IMR-90 (cell line): ENCODE data around the gene OR56A4. TPM values are rescaled to one million over a fixed set of nuclear protein-coding genes. Genes with fewer than 3 reads are reported as not detected.

ENCODE experiments used
- microRNA-seq, 2 experiments: library from miRNA; stranded (forward) in 1 of 2; unstranded in 1 of 2; fragments of 10-50 nt in 1 of 2; fragments of <30 nt in 1 of 2; gene quantifications in 1 of 2; microRNA quantifications in 1 of 2; one replicate each; pipeline versions ENCODE3 to v1.1.0; 2013 to 2020; ENCODE audit not compliant: insufficient read depth in 1 of 2, insufficient read length in 1 of 2, unreplicated experiment in 1 of 2
- polyA plus RNA-seq, 3 experiments: library from polyadenylated mRNA; depleted of rRNA; stranded (reverse); fragments of >200 nt; gene quantifications; 2 replicates each; pipeline ENCODE4 v1.2.3, GENCODE V29; 2012; ENCODE audit warnings: low replicate concordance in 1 of 3
- small RNA-seq, 5 experiments: library from RNA; depleted of rRNA; stranded (forward); fragments of <200 nt; gene quantifications; one replicate each; pipeline ENCODE3, GENCODE V24; 2012
- total RNA-seq: library from RNA; depleted of rRNA; stranded (reverse); fragments of >200 nt; gene quantifications from 2 replicates; pipeline ENCODE4 v1.2.3, GENCODE V29; 2012; rRNA removed

The OR56A4 gene
- total and polyA plus RNA-seq, 2 of the 4 experiments (the other 2 are of a cell fraction), result not detected

Small RNA genes lying within 50 kb of the gene (microRNA-seq; reads per million reads assigned to microRNA genes)
- gene RNA5SP329 (ENCODE audit: insufficient read depth, insufficient read length), result not detected

Small RNA genes lying within 50 kb of the gene (small RNA-seq; reads per million reads assigned to genes)
- gene RNA5SP329, result 0 reads per million in 5 experiments

Other genes starting within 250 kb of the OR56A4 start
- not detected in 2 replicates for gene OR52N5, start 223.6 kb downstream of the OR56A4 start, total RNA-seq
- not detected in 2 replicates for gene OR52N5, start 223.6 kb downstream of the OR56A4 start, polyA plus RNA-seq (2012; rRNA removed)
- not detected in 2 replicates for gene OR52N1, start 215.7 kb downstream of the OR56A4 start, total RNA-seq
- gene OR52N1, start 215.7 kb downstream of the OR56A4 start, polyA plus RNA-seq (2012; rRNA removed), result not detected in 2 replicates
- not detected in 2 replicates for gene OR52N2, start 198.0 kb downstream of the OR56A4 start, total RNA-seq
- not detected in 2 replicates for gene OR52N2, start 198.0 kb downstream of the OR56A4 start, polyA plus RNA-seq (2012; rRNA removed)
- gene OR52E6, start 165.0 kb downstream of the OR56A4 start, total RNA-seq, result not detected in 2 replicates
- not detected in 2 replicates for gene OR52E6, start 165.0 kb downstream of the OR56A4 start, polyA plus RNA-seq (2012; rRNA removed)
- not detected in 2 replicates for gene OR52E8, start 149.3 kb downstream of the OR56A4 start, total RNA-seq
- not detected in 2 replicates for gene OR52E8, start 149.3 kb downstream of the OR56A4 start, polyA plus RNA-seq (2012; rRNA removed)
- gene OR52E4, start 126.3 kb downstream of the OR56A4 start, total RNA-seq, result not detected in 2 replicates
- not detected in 2 replicates for gene OR52E4, start 126.3 kb downstream of the OR56A4 start, polyA plus RNA-seq (2012; rRNA removed)
- not detected in 2 replicates for gene OR52E5, start 113.7 kb downstream of the OR56A4 start, total RNA-seq
- gene OR52E5, start 113.7 kb downstream of the OR56A4 start, polyA plus RNA-seq (2012; rRNA removed), result not detected in 2 replicates
- gene OR56A3, start 64.7 kb downstream of the OR56A4 start, total RNA-seq, result not detected in 2 replicates
- not detected in 2 replicates for gene OR56A3, start 64.7 kb downstream of the OR56A4 start, polyA plus RNA-seq (2012; rRNA removed)
- not detected in 2 replicates for gene OR56A5, start 38.5 kb downstream of the OR56A4 start, total RNA-seq
- gene OR56A5, start 38.5 kb downstream of the OR56A4 start, polyA plus RNA-seq (2012; rRNA removed), result not detected in 2 replicates
- gene OR52L1, start 20.0 kb downstream of the OR56A4 start, total RNA-seq, result not detected in 2 replicates
- gene OR52L1, start 20.0 kb downstream of the OR56A4 start, polyA plus RNA-seq (2012; rRNA removed), result not detected in 2 replicates
- gene OR56A1, start 23.8 kb upstream of the OR56A4 start, total RNA-seq, result not detected in 2 replicates
- not detected in 2 replicates for gene OR56A1, start 23.8 kb upstream of the OR56A4 start, polyA plus RNA-seq (2012; rRNA removed)
- gene OR56B4, start 100.7 kb upstream of the OR56A4 start, total RNA-seq, result not detected in 2 replicates
- gene OR56B4, start 100.7 kb upstream of the OR56A4 start, polyA plus RNA-seq (2012; rRNA removed), result not detected in 2 replicates
- gene OR52B2, start 163.4 kb upstream of the OR56A4 start, total RNA-seq, result not detected in 2 replicates
- not detected in 2 replicates for gene OR52B2, start 163.4 kb upstream of the OR56A4 start, polyA plus RNA-seq (2012; rRNA removed)
- not detected in 2 replicates for gene OR52W1, start 192.3 kb upstream of the OR56A4 start, total RNA-seq
- not detected in 2 replicates for gene OR52W1, start 192.3 kb upstream of the OR56A4 start, polyA plus RNA-seq (2012; rRNA removed)
- gene C11orf42, start 198.6 kb upstream of the OR56A4 start, total RNA-seq, result not detected in 2 replicates
- gene C11orf42, start 198.6 kb upstream of the OR56A4 start, polyA plus RNA-seq (2012; rRNA removed), result not detected in 2 replicates
- 4.7 and 5.9 TPM in 2 replicates for gene FHIP1B, start 227.7 kb upstream of the OR56A4 start, total RNA-seq
- 28.1 and 30.2 TPM in 2 replicates for gene FHIP1B, start 227.7 kb upstream of the OR56A4 start, polyA plus RNA-seq (2012; rRNA removed)
- under 0.01 TPM in 1 of 2 replicates, not detected in the other for gene CNGA4, start 232.1 kb upstream of the OR56A4 start, total RNA-seq
- 0.07 and 0.12 TPM in 2 replicates for gene CNGA4, start 232.1 kb upstream of the OR56A4 start, polyA plus RNA-seq (2012; rRNA removed)